ENCODE data around the gene ELK3.
"Not testable (repeated sequence)": the region's sequence is repeated elsewhere in the genome, so short reads cannot be mapped to it uniquely, and the experiment has no call there.

ELK3 gene

GRCh38 chr12:96315741-96316481 is 121.7 kb downstream of the ELK3 start:
- DNase-seq, result peak in 1 of 2 experiments; percentile 13

GRCh38 chr12:96317801-96318200 is 123.6 kb downstream of the ELK3 start:
- DNase-seq, result not testable (repeated sequence)

Data from activated CD4-positive, alpha-beta T cell treated with anti-CD3 and anti-CD28 coated beads, Interleukin-2, amount 50 U/mL, for 48 hours (primary cell).